DND-41 (cell line): ENCODE measurements around the gene ATP2A3.

ENCODE experiments used
- EZH2 ChIP-seq: IDR thresholded peaks from 3 replicates; pipeline ENCODE4 v1.6.1; 2012; ENCODE audit warnings: borderline replicate concordance, low read depth, mild to moderate bottlenecking, moderate library complexity, low read length, inconsistent platforms; ENCODE audit not compliant: severe bottlenecking
- TF ChIP-seq, protein P1 (sequence below): IDR thresholded peaks from 2 replicates; pipeline ENCODE4 v1.5.1; 2012; ENCODE audit warnings: borderline replicate concordance, low read length, moderate library complexity, mild to moderate bottlenecking; ENCODE audit not compliant: poor library complexity, severe bottlenecking; ENCODE audit errors: extremely low read depth

DNA sequence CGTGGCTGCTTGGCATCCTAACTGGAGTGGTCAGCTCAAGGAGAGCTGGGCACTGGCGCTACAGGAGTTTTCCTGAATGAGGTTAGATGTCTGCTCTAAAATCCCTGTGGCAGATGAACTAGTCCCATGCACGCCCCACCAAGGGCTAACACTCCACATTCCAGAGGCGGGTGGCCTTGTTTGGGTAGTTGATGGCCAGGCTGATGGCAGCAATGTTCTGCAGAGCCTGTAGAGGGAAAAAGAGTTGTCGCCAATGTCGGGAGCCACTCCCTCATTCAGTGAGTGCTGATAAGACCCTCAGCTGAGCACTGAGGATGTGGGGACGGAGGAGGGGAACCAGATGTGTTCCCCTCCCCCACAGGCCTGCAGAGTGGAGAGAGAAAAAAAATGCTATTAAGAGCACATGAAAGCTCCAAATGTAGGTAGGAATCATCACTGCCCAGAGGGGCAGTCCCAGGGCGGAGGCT, 42.5 kb upstream of the ATP2A3 start:
- TF ChIP-seq, protein P1, sequence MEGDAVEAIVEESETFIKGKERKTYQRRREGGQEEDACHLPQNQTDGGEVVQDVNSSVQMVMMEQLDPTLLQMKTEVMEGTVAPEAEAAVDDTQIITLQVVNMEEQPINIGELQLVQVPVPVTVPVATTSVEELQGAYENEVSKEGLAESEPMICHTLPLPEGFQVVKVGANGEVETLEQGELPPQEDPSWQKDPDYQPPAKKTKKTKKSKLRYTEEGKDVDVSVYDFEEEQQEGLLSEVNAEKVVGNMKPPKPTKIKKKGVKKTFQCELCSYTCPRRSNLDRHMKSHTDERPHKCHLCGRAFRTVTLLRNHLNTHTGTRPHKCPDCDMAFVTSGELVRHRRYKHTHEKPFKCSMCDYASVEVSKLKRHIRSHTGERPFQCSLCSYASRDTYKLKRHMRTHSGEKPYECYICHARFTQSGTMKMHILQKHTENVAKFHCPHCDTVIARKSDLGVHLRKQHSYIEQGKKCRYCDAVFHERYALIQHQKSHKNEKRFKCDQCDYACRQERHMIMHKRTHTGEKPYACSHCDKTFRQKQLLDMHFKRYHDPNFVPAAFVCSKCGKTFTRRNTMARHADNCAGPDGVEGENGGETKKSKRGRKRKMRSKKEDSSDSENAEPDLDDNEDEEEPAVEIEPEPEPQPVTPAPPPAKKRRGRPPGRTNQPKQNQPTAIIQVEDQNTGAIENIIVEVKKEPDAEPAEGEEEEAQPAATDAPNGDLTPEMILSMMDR, result no peak
- TF ChIP-seq EZH2, result no peak
